ENCODE measurements around the gene MAGEB4.
"Not testable (repeated sequence)": the region's sequence is repeated elsewhere in the genome, so short reads cannot be mapped to it uniquely, and the experiment has no call there.

Gene MAGEB4

DNA sequence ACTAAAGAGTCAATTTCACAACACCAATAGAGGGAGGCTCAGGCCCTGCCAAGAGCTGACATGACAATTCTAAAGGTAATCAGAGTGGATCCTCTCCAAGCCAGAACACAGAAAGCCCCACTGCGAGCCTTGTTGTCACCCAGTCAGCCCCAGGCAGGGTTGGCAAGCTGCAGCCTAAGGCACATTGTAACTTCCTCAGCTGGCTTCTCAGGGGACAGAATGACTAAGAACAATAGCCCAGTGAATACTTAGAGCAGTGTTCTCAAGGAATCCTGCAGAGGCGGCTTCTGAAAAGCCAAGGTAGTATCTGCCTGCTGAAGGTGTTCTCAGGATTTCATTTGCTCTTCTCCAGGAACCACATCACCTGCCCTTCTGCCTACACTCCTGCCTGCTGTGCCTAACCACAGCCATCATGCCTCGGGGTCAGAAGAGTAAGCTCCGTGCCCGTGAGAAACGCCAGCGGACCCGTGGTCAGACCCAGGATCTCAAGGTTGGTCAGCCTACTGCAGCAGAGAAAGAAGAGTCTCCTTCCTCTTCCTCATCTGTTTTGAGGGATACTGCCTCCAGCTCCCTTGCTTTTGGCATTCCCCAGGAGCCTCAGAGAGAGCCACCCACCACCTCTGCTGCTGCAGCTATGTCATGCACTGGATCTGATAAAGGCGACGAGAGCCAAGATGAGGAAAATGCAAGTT lies at the start of gene MAGEB4:
Gene MAGEB4, plus strand, starts transcription at position 277 of the 692 bp plus-strand sequence. Its CDS starts 136 bp downstream, at position 413.
- Mint-ChIP-seq H3K27ac (no peak within 1 kb of the TSS), H3K9me3 (peaks cover 3% of the 10 kb centered on the region), H3K27me3 (ENCODE audit: low read depth) (peaks cover 5% of the 10 kb centered on the region), H3K4me1 (no peaks in the 10 kb centered on the region), H3K36me3 (ENCODE audit: low read depth) (no peaks in the 10 kb centered on the region), H3K4me3 (no peak within 1 kb of the TSS)
- TF ChIP-seq, protein P1, sequence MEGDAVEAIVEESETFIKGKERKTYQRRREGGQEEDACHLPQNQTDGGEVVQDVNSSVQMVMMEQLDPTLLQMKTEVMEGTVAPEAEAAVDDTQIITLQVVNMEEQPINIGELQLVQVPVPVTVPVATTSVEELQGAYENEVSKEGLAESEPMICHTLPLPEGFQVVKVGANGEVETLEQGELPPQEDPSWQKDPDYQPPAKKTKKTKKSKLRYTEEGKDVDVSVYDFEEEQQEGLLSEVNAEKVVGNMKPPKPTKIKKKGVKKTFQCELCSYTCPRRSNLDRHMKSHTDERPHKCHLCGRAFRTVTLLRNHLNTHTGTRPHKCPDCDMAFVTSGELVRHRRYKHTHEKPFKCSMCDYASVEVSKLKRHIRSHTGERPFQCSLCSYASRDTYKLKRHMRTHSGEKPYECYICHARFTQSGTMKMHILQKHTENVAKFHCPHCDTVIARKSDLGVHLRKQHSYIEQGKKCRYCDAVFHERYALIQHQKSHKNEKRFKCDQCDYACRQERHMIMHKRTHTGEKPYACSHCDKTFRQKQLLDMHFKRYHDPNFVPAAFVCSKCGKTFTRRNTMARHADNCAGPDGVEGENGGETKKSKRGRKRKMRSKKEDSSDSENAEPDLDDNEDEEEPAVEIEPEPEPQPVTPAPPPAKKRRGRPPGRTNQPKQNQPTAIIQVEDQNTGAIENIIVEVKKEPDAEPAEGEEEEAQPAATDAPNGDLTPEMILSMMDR (IDR thresholded peaks at IDR 0.05; ENCODE audit: unreplicated experiment in 3 of 3), result no peak

GRCh38 chrX:30193910-30194309 lies 47.9 kb upstream of the MAGEB4 start:
- H3K27ac Mint-ChIP-seq; H3K9me3 Mint-ChIP-seq; H3K27me3 Mint-ChIP-seq (ENCODE audit: low read depth); H3K4me3 Mint-ChIP-seq; H3K4me1 Mint-ChIP-seq; H3K36me3 Mint-ChIP-seq (ENCODE audit: low read depth): not testable (repeated sequence)

DNA sequence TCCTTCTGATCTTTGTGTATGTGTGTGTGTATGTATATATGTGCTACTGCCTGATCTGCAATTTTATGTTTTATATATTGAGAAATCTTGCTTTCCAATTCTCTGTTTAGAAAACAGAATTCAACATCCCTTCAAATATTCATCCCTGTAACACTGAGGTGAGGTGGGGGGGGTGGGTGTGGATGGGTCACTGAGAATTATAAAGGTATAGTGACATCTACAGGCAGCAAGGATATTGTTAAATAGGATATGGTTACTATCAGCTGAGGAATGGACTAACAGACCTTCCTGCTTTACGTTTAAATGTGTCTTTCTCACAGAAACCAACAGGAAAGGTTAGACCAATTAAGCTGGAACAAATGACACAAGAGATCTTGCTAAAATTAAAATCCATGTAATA lies 45.5 kb upstream of the MAGEB4 start:
- no peak overlapping the region for H3K4me3 Mint-ChIP-seq
- no peaks in the 10 kb centered on the region for H3K9me3 Mint-ChIP-seq
- TF ChIP-seq, protein P1 (IDR thresholded peaks at IDR 0.05; ENCODE audit: unreplicated experiment in 3 of 3), result peak in 2 of 3 experiments; percentile 38 to 46
- no peak overlapping the region for H3K27ac Mint-ChIP-seq
- no peaks in the 10 kb centered on the region for H3K36me3 Mint-ChIP-seq (ENCODE audit: low read depth)
- H3K27me3 Mint-ChIP-seq (ENCODE audit: low read depth), result peaks cover 3% of the 10 kb centered on the region
- no peaks in the 10 kb centered on the region for H3K4me1 Mint-ChIP-seq

DNA sequence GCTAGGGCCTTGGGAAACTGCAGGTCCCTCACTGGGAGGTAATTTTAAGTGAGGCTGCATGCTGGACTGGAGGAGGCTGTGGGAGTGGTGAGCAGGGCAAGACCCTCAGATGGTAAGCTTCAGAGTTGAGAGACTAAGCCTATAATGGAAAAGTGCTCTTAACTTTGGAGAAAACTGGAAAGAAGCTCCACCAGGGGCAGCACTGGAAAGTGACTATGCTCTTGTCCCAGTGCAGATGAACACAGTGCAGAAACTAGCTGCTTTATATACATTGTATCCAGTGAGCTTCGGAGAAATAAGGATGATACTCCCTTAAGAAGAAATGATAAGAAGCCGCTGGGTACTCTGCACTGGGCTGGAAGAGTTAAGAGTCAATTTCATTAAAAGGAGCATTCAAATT lies 29.6 kb upstream of the MAGEB4 start:
- TF ChIP-seq, protein P1 (IDR thresholded peaks at IDR 0.05; ENCODE audit: unreplicated experiment in 3 of 3), result no peak
- Mint-ChIP-seq H3K27ac (no peak overlapping the region), H3K36me3 (ENCODE audit: low read depth) (no peaks in the 10 kb centered on the region), H3K9me3 (peaks cover 3% of the 10 kb centered on the region), H3K27me3 (ENCODE audit: low read depth) (no peaks in the 10 kb centered on the region), H3K4me3 (no peak overlapping the region), H3K4me1 (no peaks in the 10 kb centered on the region)

- Mint-ChIP-seq H3K36me3 (ENCODE audit: low read depth) (no peaks in the 10 kb centered on the region), H3K4me1 (no peaks in the 10 kb centered on the region), H3K4me3 (no peak within 1 kb of the TSS), H3K27ac (no peak within 1 kb of the TSS), H3K9me3 (peaks cover 3% of the 10 kb centered on the region), H3K27me3 (ENCODE audit: low read depth) (peaks cover 3% of the 10 kb centered on the region)
- TF ChIP-seq, protein P1 (IDR thresholded peaks at IDR 0.05; ENCODE audit: unreplicated experiment in 3 of 3), result no peak
Observed at GRCh38 chrX:30215357-30215843, 26.4 kb upstream of the MAGEB4 start, which contains the start of gene MAGEB2. Gene MAGEB2 (plus strand): TSS chrX:30215563. CDS start chrX:30218581, 3,018 bp downstream.

DNA sequence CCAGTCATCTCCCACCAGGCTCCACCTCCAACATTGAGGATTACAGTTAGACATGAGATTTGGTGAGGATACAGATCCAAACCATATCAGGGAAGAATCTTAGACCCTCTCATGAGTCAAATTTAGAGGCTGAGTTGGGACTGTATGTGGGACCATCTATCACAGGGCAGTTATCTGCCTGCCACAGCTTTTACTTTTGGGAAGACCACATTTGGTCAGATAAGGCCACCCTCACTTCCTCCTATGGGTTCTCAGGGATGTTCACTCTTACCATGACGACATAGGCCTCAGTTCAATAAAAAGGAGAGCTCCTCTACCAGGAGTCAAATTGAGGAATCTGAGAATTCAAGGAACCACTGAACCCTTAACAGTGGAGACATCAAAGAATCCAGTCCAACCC lies 24.3 kb upstream of the MAGEB4 start:
- H3K4me1 Mint-ChIP-seq, result no peaks in the 10 kb centered on the region
- peaks cover 3% of the 10 kb centered on the region for H3K9me3 Mint-ChIP-seq
- H3K36me3 Mint-ChIP-seq (ENCODE audit: low read depth), result no peaks in the 10 kb centered on the region
- peaks cover 3% of the 10 kb centered on the region for H3K27me3 Mint-ChIP-seq (ENCODE audit: low read depth)
- H3K4me3 Mint-ChIP-seq, result no peak overlapping the region
- TF ChIP-seq, protein P1 (IDR thresholded peaks at IDR 0.05; ENCODE audit: unreplicated experiment in 3 of 3), result no peak
- no peak overlapping the region for H3K27ac Mint-ChIP-seq

All from nephron (organoid).